ENCODE measurements around the gene SHISA6. TPM values are rescaled to one million over a fixed set of nuclear protein-coding genes. Genes with fewer than 3 reads are reported as not detected.

SHISA6 gene
- total RNA-seq, 1 experiment from 2014 or later: 21.1 TPM

DNA sequence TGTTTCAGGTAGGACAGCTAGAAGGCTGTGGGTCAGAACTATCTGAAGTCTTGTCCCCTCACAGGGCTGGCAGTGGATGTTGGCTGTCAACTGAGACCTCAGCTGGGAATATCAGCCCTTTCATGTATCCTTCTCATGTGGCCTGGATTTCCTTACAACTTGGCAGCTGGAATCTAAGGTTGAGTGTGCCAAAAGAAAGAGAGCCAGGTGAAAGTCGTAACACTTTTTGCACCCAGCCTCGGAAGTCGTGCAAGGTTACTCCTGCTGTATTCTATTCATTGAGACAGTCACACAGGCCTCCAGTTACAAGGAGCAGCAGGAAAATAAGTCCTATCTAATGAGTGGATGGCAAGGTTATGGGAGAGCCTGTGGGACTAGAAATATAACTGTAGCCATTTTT, 304.7 kb downstream of the SHISA6 start:
- no peaks in the 10 kb centered on the region for H3K36me3 Mint-ChIP-seq (ENCODE audit: insufficient read depth, unreplicated experiment)

DNA sequence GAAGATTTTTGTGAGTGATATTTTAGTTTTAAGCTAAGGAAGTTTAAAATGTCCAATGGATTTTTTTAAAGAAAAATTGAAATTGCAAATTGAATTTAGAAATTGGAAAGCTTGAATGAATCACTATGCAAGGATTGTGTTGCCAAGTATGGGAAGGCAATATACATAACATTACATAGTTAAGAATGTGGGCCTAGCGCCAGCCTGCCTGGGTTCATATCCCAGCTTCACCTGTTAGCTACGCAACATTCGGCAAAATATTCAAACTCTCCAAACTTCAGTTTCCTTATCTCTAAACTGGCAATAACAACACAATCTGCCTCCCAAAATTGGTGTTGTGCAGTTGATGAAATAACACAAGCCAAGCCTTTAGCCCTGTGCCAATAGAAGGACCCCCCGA, 306.8 kb downstream of the SHISA6 start:
- no TSS peak for BruUV-seq (replicated peaks)
- no peaks in the 10 kb centered on the region for H3K27me3 Mint-ChIP-seq (ENCODE audit: insufficient read depth, unreplicated experiment)
- TF ChIP-seq CTCF (IDR thresholded peaks at IDR 0.05; ENCODE audit: insufficient read depth in 1 of 2, low read depth in 1 of 2, low read length in 1 of 2, severe bottlenecking in 1 of 2, unreplicated experiment in 1 of 2): no peak
- no peak overlapping the region for H3K4me3 Mint-ChIP-seq (ENCODE audit: unreplicated experiment)
- H3K9me3 Mint-ChIP-seq (ENCODE audit: unreplicated experiment): no peaks in the 10 kb centered on the region
- Histone ChIP-seq H3K36me3 (ENCODE audit: control insufficient read depth, insufficient read depth, low read length) (no peaks in the 10 kb centered on the region), H3K27me3 (replicated peaks; ENCODE audit: control insufficient read depth, insufficient read depth, low read length) (no peaks in the 10 kb centered on the region), H3K4me3 (ENCODE audit: low read depth, low read length) (no peak overlapping the region), H3K4me1 (no peaks in the 10 kb centered on the region), H3K9me3 (no peaks in the 10 kb centered on the region)
- DNase-seq: no peak
- no peaks in the 10 kb centered on the region for H3K36me3 Mint-ChIP-seq (ENCODE audit: insufficient read depth, unreplicated experiment)
- no peaks in the 10 kb centered on the region for H3K4me1 Mint-ChIP-seq (ENCODE audit: low read depth, unreplicated experiment)
- ChIA-PET CTCF (no interaction called here), POLR2A (no interaction called here)
- H3K27ac Mint-ChIP-seq (ENCODE audit: unreplicated experiment): no peak overlapping the region
- intact Hi-C loops (cut with micrococcal nuclease; ENCODE audit: unreplicated experiment): no loop called here

More for the DNA sequence above, 304.7 kb downstream of the SHISA6 start:
- Mint-ChIP-seq H3K9me3 (ENCODE audit: unreplicated experiment) (no peaks in the 10 kb centered on the region), H3K27me3 (ENCODE audit: insufficient read depth, unreplicated experiment) (no peaks in the 10 kb centered on the region), H3K27ac (ENCODE audit: unreplicated experiment) (no peak overlapping the region), H3K4me1 (ENCODE audit: low read depth, unreplicated experiment) (no peaks in the 10 kb centered on the region), H3K4me3 (ENCODE audit: unreplicated experiment) (no peak overlapping the region)
- no peak for DNase-seq
- Histone ChIP-seq H3K4me3 (ENCODE audit: low read depth, low read length) (no peak overlapping the region), H3K9me3 (no peaks in the 10 kb centered on the region), H3K36me3 (ENCODE audit: control insufficient read depth, insufficient read depth, low read length) (no peaks in the 10 kb centered on the region), H3K4me1 (no peaks in the 10 kb centered on the region), H3K27me3 (replicated peaks; ENCODE audit: control insufficient read depth, insufficient read depth, low read length) (no peaks in the 10 kb centered on the region)
- TF ChIP-seq CTCF (IDR thresholded peaks at IDR 0.05; ENCODE audit: insufficient read depth in 1 of 2, low read depth in 1 of 2, low read length in 1 of 2, severe bottlenecking in 1 of 2, unreplicated experiment in 1 of 2): no peak
- intact Hi-C loops (cut with micrococcal nuclease; ENCODE audit: unreplicated experiment): no loop called here
- no TSS peak for BruUV-seq (replicated peaks)
- ChIA-PET POLR2A (no interaction called here), CTCF (no interaction called here)

DNA sequence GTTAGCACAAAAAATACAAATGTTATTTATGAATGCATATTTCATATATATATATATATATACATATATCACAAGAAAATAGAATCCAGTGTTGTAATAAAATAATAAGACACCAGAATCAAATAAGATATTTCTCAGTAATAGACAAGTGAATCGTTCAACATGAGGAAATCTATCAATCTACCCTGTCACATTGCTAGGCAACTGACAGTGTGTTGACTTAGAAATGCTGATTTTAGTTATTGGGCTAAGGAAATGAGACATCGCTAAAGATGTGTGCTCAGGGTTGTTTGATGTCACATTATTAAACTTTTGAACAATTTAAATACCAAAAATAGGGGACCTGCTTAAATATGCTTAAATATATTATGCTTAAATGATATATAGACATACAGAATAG, 307.4 kb downstream of the SHISA6 start:
- CTCF ChIA-PET: no interaction called here
- intact Hi-C loops (cut with micrococcal nuclease; ENCODE audit: unreplicated experiment): no loop called here
- Histone ChIP-seq H3K9me3 (no peaks in the 10 kb centered on the region), H3K36me3 (ENCODE audit: control insufficient read depth, insufficient read depth, low read length) (no peaks in the 10 kb centered on the region), H3K4me1 (no peaks in the 10 kb centered on the region), H3K27me3 (replicated peaks; ENCODE audit: control insufficient read depth, insufficient read depth, low read length) (no peaks in the 10 kb centered on the region), H3K4me3 (ENCODE audit: low read depth, low read length) (no peak overlapping the region)
- TF ChIP-seq CTCF (IDR thresholded peaks at IDR 0.05; ENCODE audit: insufficient read depth in 1 of 2, low read depth in 1 of 2, low read length in 1 of 2, severe bottlenecking in 1 of 2, unreplicated experiment in 1 of 2): no peak
- H3K27me3 Mint-ChIP-seq (ENCODE audit: insufficient read depth, unreplicated experiment): no peaks in the 10 kb centered on the region
- no peaks in the 10 kb centered on the region for H3K4me1 Mint-ChIP-seq (ENCODE audit: low read depth, unreplicated experiment)
- no TSS peak for BruUV-seq (replicated peaks)
- POLR2A ChIA-PET: no interaction called here
- H3K9me3 Mint-ChIP-seq (ENCODE audit: unreplicated experiment): no peaks in the 10 kb centered on the region
- peaks cover under 1% of the 10 kb centered on the region for H3K36me3 Mint-ChIP-seq (ENCODE audit: insufficient read depth, unreplicated experiment)
- H3K4me3 Mint-ChIP-seq (ENCODE audit: unreplicated experiment): no peak overlapping the region
- DNase-seq: no peak
- no peak overlapping the region for H3K27ac Mint-ChIP-seq (ENCODE audit: unreplicated experiment)
